ENCODE measurements around the gene KRTAP4-7. TPM values are rescaled to one million over a fixed set of nuclear protein-coding genes. Genes with fewer than 3 reads are reported as not detected.

The KRTAP4-7 gene
- polyA plus RNA-seq, 1 of the 3 experiments (the other 2 are of a cell fraction) = not detected

GRCh38 chr17:41057547-41057946, 26.4 kb upstream of the KRTAP4-7 start:
- Histone ChIP-seq H3K9me2 (no peaks in the 10 kb centered on the region), H3K79me2 (ENCODE audit: insufficient read depth) (no peaks in the 10 kb centered on the region), H3K27ac (ENCODE audit: low read depth in 2 of 2, low read length in 1 of 2) (no peak overlapping the region), H3K4me2 (no peak overlapping the region), H3K27me3 (ENCODE audit: insufficient read depth) (no peaks in the 10 kb centered on the region), H4K20me1 (ENCODE audit: insufficient read depth) (no peaks in the 10 kb centered on the region), H3K9me3 (no peaks in the 10 kb centered on the region), H3F3A (replicated peaks; ENCODE audit: insufficient read depth) (peaks cover 30% of the 10 kb centered on the region), H3K4me1 (ENCODE audit: control insufficient read depth in 1 of 2, insufficient read depth in 2 of 2, low read depth in 1 of 2, low read length in 1 of 2) (peaks cover 0 to 16% of the 10 kb centered on the region in 2 experiments; a peak in 2 of 4 replicates), H2AFZ (ENCODE audit: low read depth) (no peak overlapping the region), H3K4me3 (ENCODE audit: low read depth in 2 of 2, low read length in 1 of 2) (no peak overlapping the region), H3K36me3 (replicated peaks in 1 of 2; ENCODE audit: control insufficient read depth in 1 of 2, insufficient read depth in 2 of 2, low read length in 1 of 2) (peaks cover 0 to 4% of the 10 kb centered on the region in 2 experiments), H3K9ac (no peak overlapping the region)
- CTCF ChIA-PET = interaction anchor here (1.4 to 1.5 kb wide), 2 partner anchors 22 to 591 kb away, joined by 3 to 4 read pairs; no protein-coding TSS in a partner anchor
- POLR2A ChIA-PET = no interaction called here
- TF ChIP-seq POLR2AphosphoS5 (IDR thresholded peaks at IDR 0.05; ENCODE audit: low read depth, low read length) (no peak), RFX5 (IDR thresholded peaks at IDR 0.05; ENCODE audit: low read length) (no peak), EP300 (IDR thresholded peaks at IDR 0.05; ENCODE audit: borderline replicate concordance in 1 of 2, low read depth in 1 of 2, low read length in 1 of 2) (no peak), GATA2 (CRISPR knock-in tag; IDR thresholded peaks at IDR 0.05) (no peak), NRF1 (IDR thresholded peaks at IDR 0.05; ENCODE audit: low read depth, low read length) (no peak), NFIC (IDR thresholded peaks at IDR 0.05; ENCODE audit: borderline replicate concordance) (no peak), MXI1 (IDR thresholded peaks at IDR 0.05; ENCODE audit: low read depth, low read length) (no peak), FOXM1 (IDR thresholded peaks at IDR 0.05; ENCODE audit: low read depth) (no peak), TCF12 (IDR thresholded peaks at IDR 0.05) (no peak), GABPA (IDR thresholded peaks at IDR 0.05; ENCODE audit: low read depth) (no peak)
- TF ChIP-seq, protein P1, sequence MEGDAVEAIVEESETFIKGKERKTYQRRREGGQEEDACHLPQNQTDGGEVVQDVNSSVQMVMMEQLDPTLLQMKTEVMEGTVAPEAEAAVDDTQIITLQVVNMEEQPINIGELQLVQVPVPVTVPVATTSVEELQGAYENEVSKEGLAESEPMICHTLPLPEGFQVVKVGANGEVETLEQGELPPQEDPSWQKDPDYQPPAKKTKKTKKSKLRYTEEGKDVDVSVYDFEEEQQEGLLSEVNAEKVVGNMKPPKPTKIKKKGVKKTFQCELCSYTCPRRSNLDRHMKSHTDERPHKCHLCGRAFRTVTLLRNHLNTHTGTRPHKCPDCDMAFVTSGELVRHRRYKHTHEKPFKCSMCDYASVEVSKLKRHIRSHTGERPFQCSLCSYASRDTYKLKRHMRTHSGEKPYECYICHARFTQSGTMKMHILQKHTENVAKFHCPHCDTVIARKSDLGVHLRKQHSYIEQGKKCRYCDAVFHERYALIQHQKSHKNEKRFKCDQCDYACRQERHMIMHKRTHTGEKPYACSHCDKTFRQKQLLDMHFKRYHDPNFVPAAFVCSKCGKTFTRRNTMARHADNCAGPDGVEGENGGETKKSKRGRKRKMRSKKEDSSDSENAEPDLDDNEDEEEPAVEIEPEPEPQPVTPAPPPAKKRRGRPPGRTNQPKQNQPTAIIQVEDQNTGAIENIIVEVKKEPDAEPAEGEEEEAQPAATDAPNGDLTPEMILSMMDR (IDR thresholded peaks at IDR 0.05) = no peak
- TF ChIP-seq, protein P2, sequence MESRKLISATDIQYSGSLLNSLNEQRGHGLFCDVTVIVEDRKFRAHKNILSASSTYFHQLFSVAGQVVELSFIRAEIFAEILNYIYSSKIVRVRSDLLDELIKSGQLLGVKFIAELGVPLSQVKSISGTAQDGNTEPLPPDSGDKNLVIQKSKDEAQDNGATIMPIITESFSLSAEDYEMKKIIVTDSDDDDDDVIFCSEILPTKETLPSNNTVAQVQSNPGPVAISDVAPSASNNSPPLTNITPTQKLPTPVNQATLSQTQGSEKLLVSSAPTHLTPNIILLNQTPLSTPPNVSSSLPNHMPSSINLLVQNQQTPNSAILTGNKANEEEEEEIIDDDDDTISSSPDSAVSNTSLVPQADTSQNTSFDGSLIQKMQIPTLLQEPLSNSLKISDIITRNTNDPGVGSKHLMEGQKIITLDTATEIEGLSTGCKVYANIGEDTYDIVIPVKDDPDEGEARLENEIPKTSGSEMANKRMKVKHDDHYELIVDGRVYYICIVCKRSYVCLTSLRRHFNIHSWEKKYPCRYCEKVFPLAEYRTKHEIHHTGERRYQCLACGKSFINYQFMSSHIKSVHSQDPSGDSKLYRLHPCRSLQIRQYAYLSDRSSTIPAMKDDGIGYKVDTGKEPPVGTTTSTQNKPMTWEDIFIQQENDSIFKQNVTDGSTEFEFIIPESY (IDR thresholded peaks at IDR 0.05; ENCODE audit: borderline replicate concordance, low read depth) = no peak
- no peak for DNase-seq
- WGBS (ENCODE audit: low lambda C conversion rate) = 46% methylated on average over 1 of the region's 1 CpG

DNA sequence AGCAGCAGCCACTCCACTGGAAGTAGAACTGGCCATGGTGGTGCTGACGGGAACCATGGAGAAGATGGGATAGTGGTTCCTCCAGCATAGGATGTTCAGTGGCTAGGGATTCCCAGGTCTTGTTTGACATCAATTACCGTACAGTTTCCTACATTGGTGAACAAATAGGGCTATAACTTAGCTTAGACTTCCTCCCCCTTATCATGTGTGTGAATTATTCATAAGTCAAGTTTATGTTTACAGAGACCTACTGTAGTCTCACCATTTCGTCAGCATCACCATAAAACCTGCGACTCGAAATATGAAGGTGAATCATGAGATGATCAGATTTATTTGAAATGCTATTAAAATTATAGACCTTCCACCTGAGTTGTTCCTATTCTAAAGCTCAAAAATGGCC, 25.2 kb upstream of the KRTAP4-7 start:
- Histone ChIP-seq H4K20me1 (ENCODE audit: insufficient read depth) (no peaks in the 10 kb centered on the region), H3K27me3 (ENCODE audit: insufficient read depth) (no peaks in the 10 kb centered on the region), H3K4me2 (no peak overlapping the region), H3K36me3 (replicated peaks in 1 of 2; ENCODE audit: control insufficient read depth in 1 of 2, insufficient read depth in 2 of 2, low read length in 1 of 2) (no peaks in the 10 kb centered on the region), H2AFZ (ENCODE audit: low read depth) (no peak overlapping the region), H3K9me2 (no peaks in the 10 kb centered on the region), H3K4me3 (ENCODE audit: low read depth in 2 of 2, low read length in 1 of 2) (no peak overlapping the region), H3K4me1 (ENCODE audit: control insufficient read depth in 1 of 2, insufficient read depth in 2 of 2, low read depth in 1 of 2, low read length in 1 of 2) (peaks cover 0 to 22% of the 10 kb centered on the region in 2 experiments; a peak in 2 of 4 replicates), H3K79me2 (ENCODE audit: insufficient read depth) (no peaks in the 10 kb centered on the region), H3F3A (replicated peaks; ENCODE audit: insufficient read depth) (peaks cover 30% of the 10 kb centered on the region), H3K9me3 (no peaks in the 10 kb centered on the region), H3K9ac (no peak overlapping the region), H3K27ac (ENCODE audit: low read depth in 2 of 2, low read length in 1 of 2) (peak overlapping the region in 1 of 2 experiments; percentile 55; a peak in 2 of 4 replicates)
- CTCF ChIA-PET = interaction anchor here (1.4 to 1.5 kb wide), 2 partner anchors 23 to 589 kb away, joined by 3 to 4 read pairs; no protein-coding TSS in a partner anchor
- POLR2A ChIA-PET = no interaction called here
- WGBS (ENCODE audit: low lambda C conversion rate) = 36% methylated on average over 5 of the region's 5 CpGs
- TF ChIP-seq SMC3 (IDR thresholded peaks at IDR 0.05; ENCODE audit: low read depth, low read length) (no peak), JUND (IDR thresholded peaks at IDR 0.05) (no peak)
- TF ChIP-seq, protein P1 (IDR thresholded peaks at IDR 0.05) = no peak
- TF ChIP-seq, protein P3, sequence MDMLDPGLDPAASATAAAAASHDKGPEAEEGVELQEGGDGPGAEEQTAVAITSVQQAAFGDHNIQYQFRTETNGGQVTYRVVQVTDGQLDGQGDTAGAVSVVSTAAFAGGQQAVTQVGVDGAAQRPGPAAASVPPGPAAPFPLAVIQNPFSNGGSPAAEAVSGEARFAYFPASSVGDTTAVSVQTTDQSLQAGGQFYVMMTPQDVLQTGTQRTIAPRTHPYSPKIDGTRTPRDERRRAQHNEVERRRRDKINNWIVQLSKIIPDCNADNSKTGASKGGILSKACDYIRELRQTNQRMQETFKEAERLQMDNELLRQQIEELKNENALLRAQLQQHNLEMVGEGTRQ (IDR thresholded peaks at IDR 0.05; ENCODE audit: borderline replicate concordance, low read depth, low read length) = no peak
- DNase-seq = no peak
